Measurements from ENCODE around the gene JPH3. TPM values are rescaled to one million over a fixed set of nuclear protein-coding genes. Genes with fewer than 3 reads are reported as not detected.

Gene JPH3
- not detected in 2 replicates for total RNA-seq

GRCh38 chr16:87602001-87602775, at the start of gene JPH3:
JPH3 (plus strand) TSS chr16:87602508; CDS start chr16:87603147, 639 bp downstream.

Other genes with a start within 250 kb of the JPH3 start
- 23.4 and 34.6 TPM in 2 replicates for gene FBXO31, start 218.7 kb upstream of the JPH3 start, total RNA-seq
- gene MAP1LC3B, start 210.2 kb upstream of the JPH3 start, total RNA-seq: 75.3 and 76.1 TPM in 2 replicates
- 12.1 and 13.7 TPM in 2 replicates for gene ZCCHC14, start 109.5 kb upstream of the JPH3 start, total RNA-seq
- 7.9 and 11.6 TPM in 2 replicates for gene KLHDC4, start 163.5 kb downstream of the JPH3 start, total RNA-seq

All from cardiac ventricle fibroblast (primary cell).